Right lobe of liver (tissue), 6 donors: Measurements from ENCODE around the gene TCF4. TPM values are rescaled to one million over a fixed set of nuclear protein-coding genes. Genes with fewer than 3 reads are reported as not detected.

Source experiments
- ATAC-seq, 4 donors: fragments of 200-7000 bp; cut with Tn5 transposase; one replicate each; pipeline ENCODE4 v1.9.1; 2020; ENCODE audit warnings: mild to moderate bottlenecking in 4 of 4, moderate library complexity in 4 of 4
- DNase-seq, 3 donors: peaks; one replicate each; pipeline ENCODE4 v3.0.0-alpha.2; 2020
- H3K27ac ChIP-seq, 3 donors: fragments of 200-600 bp; one replicate each; pipeline ENCODE4 v1.8.0; 2022
- H3K27me3 ChIP-seq, 2 donors: fragments of 200-600 bp; one replicate each; pipeline ENCODE4 v1.8.0; 2022
- H3K36me3 ChIP-seq, 4 donors: fragments of 200-600 bp; sonication (generic) in 1 of 4; one replicate each; pipeline versions ENCODE4 v1.5.1 to v1.8.0; 2017 to 2022; ENCODE audit warnings: control low read depth in 1 of 4
- H3K4me1 ChIP-seq, 4 donors: fragments of 200-600 bp; sonication (generic) in 1 of 4; one replicate each; pipeline versions ENCODE4 v1.5.1 to v1.8.0; 2017 to 2022; ENCODE audit warnings: control low read depth in 1 of 4
- H3K4me3 ChIP-seq, 3 donors: fragments of 200-600 bp; one replicate each; pipeline ENCODE4 v1.8.0; 2022
- H3K9me3 ChIP-seq, 4 donors: fragments of 200-600 bp; sonication (generic) in 1 of 4; one replicate each; pipeline versions ENCODE4 v1.5.1 to v1.8.0; 2017 to 2022; ENCODE audit warnings: control low read depth in 1 of 4
- CTCF ChIP-seq, 4 donors: fragments of 200-600 bp in 3 of 4; fragments of 450-650 bp in 1 of 4; IDR thresholded peaks; one replicate each; pipeline versions ENCODE4 v1.5.1 to v1.8.0; 2016 to 2022; ENCODE audit warnings: antibody characterized with exemption in 4 of 4, mild to moderate bottlenecking in 2 of 4
- POLR2A ChIP-seq: fragments of 450-650 bp; IDR thresholded peaks from one replicate; pipeline ENCODE4 v1.6.1; 2017; ENCODE audit warnings: antibody characterized with exemption, mild to moderate bottlenecking
- WGBS: methylation state at CpG from one replicate; pipeline ENCODE4 v1.1.6; 2018; ENCODE audit warnings: low coverage, low lambda C conversion rate; ENCODE audit not compliant: insufficient coverage; ENCODE audit errors: missing lambda C conversion rate; 5-methylcytosine and 5-hydroxymethylcytosine counted together
- intact Hi-C, 2 donors: fragments of 100-400 bp; cut with DNase I; formaldehyde crosslinking; loops; one replicate each; pipeline versions ENCODE4 v1.11.2 to v1.14.1; 2022
- total RNA-seq, 6 experiments: library from RNA; depleted of rRNA in 2 of 6; stranded (reverse); fragments of >200 nt in 2 of 6; fragmentation: NEBNext Ultra II Directional in 3 of 6; extraction: Animal tissue kit (Norgen Biotek cat#: 25700) in 3 of 6; gene quantifications; one replicate each; pipeline versions ENCODE4 v1.1.0 to v1.2.4, GENCODE V29; 2016 to 2023
- donor health status: DM: no; HTN: yes; CAD: no.
- donor health status: DM: no; HTN: no; CAD: no.
- donor health status: DM: no; HTN: no; CAD: no.
- donor health status: DM: no; HTN: yes; CAD: no.
- donor health status: DM: no; HTN: yes; CAD: no.

TCF4 gene
- total RNA-seq, 6 experiments from 2014 or later: 8.1 to 19.5 (median 10.4) TPM

GRCh38 chr18:55186588-55186987 is 401.4 kb downstream of the TCF4 start:
- no peak overlapping the region for H3K4me3 ChIP-seq
- no peaks in the 10 kb centered on the region for H3K9me3 ChIP-seq
- no peak for TF ChIP-seq CTCF (IDR thresholded peaks at IDR 0.05)
- TF ChIP-seq POLR2A: no peak
- no peak for ATAC-seq
- no peak for DNase-seq
- H3K27ac ChIP-seq: no peak overlapping the region
- H3K36me3 ChIP-seq: no peaks in the 10 kb centered on the region
- intact Hi-C loops: no loop called here
- no peaks in the 10 kb centered on the region for H3K27me3 ChIP-seq
- H3K4me1 ChIP-seq: no peaks in the 10 kb centered on the region

DNA sequence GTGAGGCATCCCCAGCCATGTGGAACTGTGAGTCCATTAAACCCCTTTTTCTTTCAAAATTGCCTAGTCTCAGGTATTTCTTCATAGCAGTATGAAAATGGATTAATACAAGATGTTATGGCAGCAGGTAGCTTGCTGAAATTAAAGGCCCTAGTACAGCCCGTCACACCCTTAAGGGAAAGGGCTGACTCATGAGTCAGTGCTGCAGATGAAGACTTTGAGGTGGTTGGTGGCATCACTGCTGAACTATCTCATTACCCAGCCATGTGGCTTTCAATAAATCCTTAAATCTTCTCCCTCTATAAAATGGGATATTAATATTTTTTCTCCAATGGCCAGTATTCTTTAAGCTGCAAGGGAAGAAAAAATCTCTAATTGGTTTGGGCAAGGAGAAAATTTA is 402.6 kb downstream of the TCF4 start:
- ATAC-seq (no peak), DNase-seq (no peak)
- Histone ChIP-seq H3K27me3 (no peaks in the 10 kb centered on the region), H3K9me3 (no peaks in the 10 kb centered on the region), H3K4me3 (no peak overlapping the region), H3K4me1 (no peaks in the 10 kb centered on the region), H3K27ac (no peak overlapping the region), H3K36me3 (no peaks in the 10 kb centered on the region)
- 73% methylated on average over 1 of the region's 1 CpG for WGBS
- TF ChIP-seq CTCF (IDR thresholded peaks at IDR 0.05): no peak
- intact Hi-C loops: no loop called here

DNA sequence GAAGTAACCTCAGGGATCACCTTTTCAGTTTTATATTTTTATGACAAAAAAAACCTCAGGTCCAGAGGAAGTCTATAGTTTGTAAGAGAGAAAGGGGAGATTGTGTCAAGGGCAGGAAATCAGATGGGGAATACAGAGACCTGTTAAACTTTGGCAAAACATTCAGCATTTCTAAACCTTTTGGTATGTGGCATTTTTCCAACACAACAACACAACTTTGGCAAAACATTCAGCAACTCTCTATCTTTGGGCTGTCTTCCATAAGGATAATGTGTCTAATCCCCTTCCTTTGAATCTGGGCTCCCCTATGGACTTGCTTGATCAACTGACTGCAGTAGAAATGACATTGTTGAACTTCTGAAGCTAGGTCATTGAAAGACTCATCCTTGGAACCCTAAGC is 408.2 kb downstream of the TCF4 start:
- no peaks in the 10 kb centered on the region for H3K36me3 ChIP-seq
- H3K27me3 ChIP-seq: no peaks in the 10 kb centered on the region
- no peaks in the 10 kb centered on the region for H3K4me1 ChIP-seq
- H3K4me3 ChIP-seq: no peak overlapping the region
- no peak overlapping the region for H3K27ac ChIP-seq
- intact Hi-C loops: no loop called here
- ATAC-seq (no peak), DNase-seq (no peak)
- no peak for TF ChIP-seq CTCF (IDR thresholded peaks at IDR 0.05)
- TF ChIP-seq POLR2A: no peak
- H3K9me3 ChIP-seq: no peaks in the 10 kb centered on the region

- Histone ChIP-seq H3K4me1 (no peaks in the 10 kb centered on the region), H3K4me3 (no peak overlapping the region), H3K27ac (no peak overlapping the region), H3K27me3 (no peaks in the 10 kb centered on the region), H3K36me3 (no peaks in the 10 kb centered on the region), H3K9me3 (no peaks in the 10 kb centered on the region)
- intact Hi-C loops: no loop called here
- ATAC-seq (no peak), DNase-seq (no peak)
- TF ChIP-seq POLR2A (no peak), CTCF (IDR thresholded peaks at IDR 0.05) (no peak)
- WGBS: 53% methylated on average over 5 of the region's 5 CpGs
Measured at GRCh38 chr18:55179425-55179824, 408.6 kb downstream of the TCF4 start.

DNA sequence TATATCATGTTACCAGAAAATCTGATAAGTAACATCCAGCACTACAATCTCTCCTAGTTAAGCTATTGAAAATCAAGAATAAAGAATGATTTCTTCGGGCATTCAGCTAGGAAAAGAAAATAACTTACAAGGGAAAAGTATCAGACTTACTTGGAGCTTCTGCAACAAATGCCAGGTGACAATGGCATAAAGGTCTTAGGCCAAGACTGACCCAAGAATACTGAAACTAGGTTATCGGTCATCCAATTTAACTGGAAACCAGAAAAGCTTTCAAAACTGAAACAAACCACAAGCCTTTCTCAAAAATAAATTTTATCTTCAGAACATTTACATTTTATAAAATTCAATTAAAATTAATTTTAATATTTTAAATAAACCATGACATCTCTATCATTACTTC is 414.7 kb downstream of the TCF4 start:
- TF ChIP-seq CTCF (IDR thresholded peaks at IDR 0.05) (no peak), POLR2A (no peak)
- 74% methylated on average over 2 of the region's 2 CpGs for WGBS

More for the DNA sequence above, 414.7 kb downstream of the TCF4 start:
- ATAC-seq (no peak), DNase-seq (no peak)
- H3K4me1 ChIP-seq: no peaks in the 10 kb centered on the region
- H3K9me3 ChIP-seq: no peaks in the 10 kb centered on the region
- no peaks in the 10 kb centered on the region for H3K36me3 ChIP-seq
- no peak overlapping the region for H3K27ac ChIP-seq
- intact Hi-C loops: no loop called here
- H3K4me3 ChIP-seq: no peak overlapping the region
- no peaks in the 10 kb centered on the region for H3K27me3 ChIP-seq
